Measurements from ENCODE around the gene SLC8A1.

- TF ChIP-seq CTCF (IDR thresholded peaks at IDR 0.05) = no peak
- TF ChIP-seq POLR2A (IDR thresholded peaks at IDR 0.05) = no peak
These were observed 126.8 kb downstream of the SLC8A1 start for GRCh38 chr2:40325116-40325515.
